Gastroesophageal sphincter (tissue), 3 donors: Measurements from ENCODE around the gene RNASEH2A.

ENCODE experiments used
- CTCF ChIP-seq, 4 experiments: fragments of 200-600 bp in 2 of 4; fragments of 450-650 bp in 2 of 4; sonication (generic) in 1 of 4; IDR thresholded peaks; one replicate each; pipeline ENCODE4 v1.5.1; 2017 to 2019; ENCODE audit warnings: antibody characterized with exemption in 4 of 4, mild to moderate bottlenecking in 2 of 4, moderate library complexity in 2 of 4
- POLR2A ChIP-seq, 2 donors: fragments of 450-650 bp; IDR thresholded peaks; one replicate each; pipeline ENCODE4 v1.6.1; 2017; ENCODE audit warnings: antibody characterized with exemption in 2 of 2, mild to moderate bottlenecking in 2 of 2, moderate library complexity in 1 of 2

DNA sequence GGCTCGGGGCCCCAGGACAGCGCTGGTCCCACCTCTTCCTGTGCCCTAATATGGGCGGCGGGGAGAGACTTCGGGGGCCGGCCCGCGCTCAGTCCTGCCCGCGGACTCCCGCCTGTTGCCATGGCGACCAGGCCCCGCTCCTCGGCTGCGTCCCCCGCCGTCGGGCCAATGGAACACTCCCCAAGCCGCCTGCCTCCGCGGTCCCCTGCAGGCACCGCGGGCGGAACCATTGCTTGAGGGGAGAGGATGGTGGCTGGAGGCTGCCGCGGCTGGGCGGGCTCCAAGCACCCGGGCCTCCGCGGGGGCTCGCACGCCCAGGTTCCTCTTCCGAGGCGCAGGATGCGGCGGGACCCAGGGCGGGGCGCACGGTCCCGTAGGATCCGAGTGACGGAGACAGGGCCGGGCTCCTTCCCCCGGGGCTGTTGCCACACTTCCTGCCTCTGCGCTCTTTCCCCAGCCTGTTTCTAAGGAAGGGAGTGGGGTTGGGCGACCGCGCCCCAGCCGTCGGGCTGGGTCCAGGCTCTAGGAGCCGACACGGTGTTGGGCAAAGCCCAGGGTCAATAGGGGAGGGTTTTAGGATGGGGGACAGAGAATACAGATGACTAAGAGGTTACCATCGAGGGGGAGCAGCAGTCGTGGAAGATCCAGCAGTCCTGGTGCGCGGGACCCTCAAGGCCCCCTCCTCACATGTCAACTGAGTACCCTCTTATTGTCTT is 16.3 kb upstream of the RNASEH2A start:
- no peak for TF ChIP-seq CTCF (IDR thresholded peaks at IDR 0.05)
- TF ChIP-seq POLR2A (IDR thresholded peaks at IDR 0.05), result peak; percentile 92 to 95
